Measurements from ENCODE around the gene SCRN1. TPM values are rescaled to one million over a fixed set of nuclear protein-coding genes. Genes with fewer than 3 reads are reported as not detected.

Gene SCRN1
- total and polyA plus RNA-seq, 2 of the 13 experiments (the other 11 are each of a cell fraction or from before 2014, with no cell fraction given) = 43.2 to 49.8 TPM

DNA sequence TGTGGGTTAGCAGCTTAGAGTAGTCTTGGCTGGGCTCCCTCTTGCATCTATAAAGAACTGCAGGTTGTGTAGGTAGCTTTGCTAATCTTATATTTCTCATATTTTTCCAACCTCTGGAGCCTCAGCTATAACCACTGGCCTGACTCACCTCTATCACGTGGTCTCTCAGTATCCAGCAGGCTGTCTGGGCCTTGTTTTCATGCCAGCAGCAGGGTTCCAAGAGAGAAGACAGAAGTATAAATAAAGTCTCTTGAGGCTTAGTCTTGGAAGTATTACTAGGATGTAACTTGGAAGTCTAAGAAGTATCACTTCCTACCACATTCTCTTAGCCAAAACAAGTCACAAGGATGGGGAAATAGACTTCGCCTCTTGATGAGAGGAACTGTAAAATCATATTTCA lies 110.0 kb downstream of the SCRN1 start:
- Histone ChIP-seq H3K4me3 (replicated peaks in 1 of 3; ENCODE audit: insufficient read depth in 1 of 3, low read depth in 2 of 3, low read length in 3 of 3) (no peak overlapping the region), H3K4me1 (ENCODE audit: insufficient read depth, low read length) (peaks cover 8% of the 10 kb centered on the region; the same call in 1 of the 2 replicates), H3K36me3 (replicated peaks in 1 of 2; ENCODE audit: control insufficient read depth in 1 of 2, insufficient read depth in 2 of 2, low read length in 2 of 2) (no peaks in the 10 kb centered on the region), H3K9ac (ENCODE audit: insufficient read depth, low read depth, low read length) (no peak overlapping the region), H3K79me2 (ENCODE audit: insufficient read depth, low read length) (no peaks in the 10 kb centered on the region), H3K9me3 (ENCODE audit: low read length) (no peaks in the 10 kb centered on the region), H3K27ac (ENCODE audit: extremely low read length, insufficient read depth, low read length) (no peak overlapping the region), H3K4me2 (ENCODE audit: low read depth, low read length) (no peak overlapping the region), H2AFZ (ENCODE audit: low read length) (no peak overlapping the region), H3K27me3 (ENCODE audit: control insufficient read depth in 1 of 2, insufficient read depth in 2 of 2, low read length in 2 of 2) (peaks cover 0 to 9% of the 10 kb centered on the region in 2 experiments; a peak in 3 of 5 replicates), H4K20me1 (ENCODE audit: insufficient read depth, low read length) (no peaks in the 10 kb centered on the region)
- ATAC-seq (no peak), DNase-seq (ENCODE audit: low spot score) (no peak), FAIRE-seq (no peak)
- BruUV-seq (replicated peaks) = no TSS peak
- ChIA-PET CTCF (ENCODE audit: low intra/inter-chr PET ratio, low total read pairs) (no interaction called here), POLR2A (no interaction called here)
- TF ChIP-seq SETDB1 (CRISPR knock-in tag; IDR thresholded peaks at IDR 0.05; ENCODE audit: borderline replicate concordance) = no peak
- in situ Hi-C loops (cut with HindIII; ENCODE audit: extremely low pct_ligation_motif_present, low pct_unique_long_range_greater_than_20kb) (loop anchor here (10.0 kb wide), 1 partner anchor 185 kb away; no protein-coding TSS in a partner anchor), intact Hi-C loops (cut with micrococcal nuclease; ENCODE audit: unreplicated experiment) (loop anchor here (2.0 to 5.0 kb wide), 2 partner anchors 43 to 183 kb away; no protein-coding TSS in a partner anchor)
- WGBS (ENCODE audit: low lambda C conversion rate) = 4% methylated on average over 2 of the region's 2 CpGs

- no peaks in the 10 kb centered on the region for H3K36me3 ChIP-seq (replicated peaks in 1 of 2; ENCODE audit: control insufficient read depth in 1 of 2, insufficient read depth in 2 of 2, low read length in 2 of 2)
- peak; percentile 57; the same call in 2 of the 3 replicates for ATAC-seq
- no peaks in the 10 kb centered on the region for H3K9me3 ChIP-seq (ENCODE audit: low read length)
- no peak overlapping the region for H3K27ac ChIP-seq (ENCODE audit: extremely low read length, insufficient read depth, low read length)
- H4K20me1 ChIP-seq (ENCODE audit: insufficient read depth, low read length) = no peaks in the 10 kb centered on the region
- POLR2A ChIA-PET = no interaction called here
- no peak overlapping the region for H3K9ac ChIP-seq (ENCODE audit: insufficient read depth, low read depth, low read length)
- BruUV-seq (replicated peaks) = no TSS peak
- no peaks in the 10 kb centered on the region for H3K79me2 ChIP-seq (ENCODE audit: insufficient read depth, low read length)
- intact Hi-C loops (cut with micrococcal nuclease; ENCODE audit: unreplicated experiment) = loop anchor here (2.0 to 5.0 kb wide), 2 partner anchors 44 to 185 kb away; no protein-coding TSS in a partner anchor
- peak; percentile 14; the same call in 1 of the 2 replicates for TF ChIP-seq ARID3A (IDR thresholded peaks at IDR 0.05; ENCODE audit: low read depth, low read length)
- TF ChIP-seq CTCF (CRISPR knock-in tag; IDR thresholded peaks at IDR 0.05) = peak; percentile 39
- peak; percentile 53 for TF ChIP-seq STAG1 (CRISPR knock-in tag; IDR thresholded peaks at IDR 0.05)
- TF ChIP-seq, protein P1, sequence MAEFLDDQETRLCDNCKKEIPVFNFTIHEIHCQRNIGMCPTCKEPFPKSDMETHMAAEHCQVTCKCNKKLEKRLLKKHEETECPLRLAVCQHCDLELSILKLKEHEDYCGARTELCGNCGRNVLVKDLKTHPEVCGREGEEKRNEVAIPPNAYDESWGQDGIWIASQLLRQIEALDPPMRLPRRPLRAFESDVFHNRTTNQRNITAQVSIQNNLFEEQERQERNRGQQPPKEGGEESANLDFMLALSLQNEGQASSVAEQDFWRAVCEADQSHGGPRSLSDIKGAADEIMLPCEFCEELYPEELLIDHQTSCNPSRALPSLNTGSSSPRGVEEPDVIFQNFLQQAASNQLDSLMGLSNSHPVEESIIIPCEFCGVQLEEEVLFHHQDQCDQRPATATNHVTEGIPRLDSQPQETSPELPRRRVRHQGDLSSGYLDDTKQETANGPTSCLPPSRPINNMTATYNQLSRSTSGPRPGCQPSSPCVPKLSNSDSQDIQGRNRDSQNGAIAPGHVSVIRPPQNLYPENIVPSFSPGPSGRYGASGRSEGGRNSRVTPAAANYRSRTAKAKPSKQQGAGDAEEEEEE (CRISPR knock-in tag; IDR thresholded peaks at IDR 0.05; ENCODE audit: borderline replicate concordance) = no peak
- TF ChIP-seq SMC3 (IDR thresholded peaks at IDR 0.05; ENCODE audit: low read length) = peak; percentile 41; the same call in 1 of the 2 replicates
- peak; percentile 20 for DNase-seq (ENCODE audit: low spot score)
- H2AFZ ChIP-seq (ENCODE audit: low read length) = no peak overlapping the region
- H3K27me3 ChIP-seq (ENCODE audit: control insufficient read depth in 1 of 2, insufficient read depth in 2 of 2, low read length in 2 of 2) = peaks cover 0 to 9% of the 10 kb centered on the region in 2 experiments; a peak in 3 of 5 replicates
- H3K4me3 ChIP-seq (replicated peaks in 1 of 3; ENCODE audit: insufficient read depth in 1 of 3, low read depth in 2 of 3, low read length in 3 of 3) = no peak overlapping the region
- no peak overlapping the region for H3K4me2 ChIP-seq (ENCODE audit: low read depth, low read length)
- 14% methylated on average over 5 of the region's 5 CpGs for WGBS (ENCODE audit: low lambda C conversion rate)
- peaks cover 8% of the 10 kb centered on the region; the same call in 1 of the 2 replicates for H3K4me1 ChIP-seq (ENCODE audit: insufficient read depth, low read length)
- no peak for FAIRE-seq
- in situ Hi-C loops (cut with HindIII; ENCODE audit: extremely low pct_ligation_motif_present, low pct_unique_long_range_greater_than_20kb) = loop anchor here (10.0 kb wide), 1 partner anchor 187 kb away; no protein-coding TSS in a partner anchor
- CTCF ChIA-PET (ENCODE audit: low intra/inter-chr PET ratio, low total read pairs) = interaction anchor here (0.9 to 1.4 kb wide), 3 partner anchors 42 to 184 kb away, joined by 3 to 8 read pairs (median 3); no protein-coding TSS in a partner anchor
Measured at GRCh38 chr7:29878081-29878688, 111.4 kb downstream of the SCRN1 start.

Measured in HepG2 (cell line).